Hepatocyte (in vitro differentiated cells): ENCODE measurements around the gene SRP14.

Experiments used
- EZH2 ChIP-seq: fragments of 200-600 bp; sonication (generic); IDR thresholded peaks from 2 replicates; pipeline ENCODE4 v1.6.1; 2016; ENCODE audit warnings: antibody characterized with exemption, mild to moderate bottlenecking, borderline replicate concordance
- EZH2phosphoT487 ChIP-seq: fragments of 200-600 bp; sonication (generic); IDR thresholded peaks from one replicate; pipeline ENCODE4 v1.6.1; 2018; ENCODE audit warnings: antibody characterized with exemption, mild to moderate bottlenecking, low read depth, moderate library complexity; ENCODE audit not compliant: unreplicated experiment, severe bottlenecking
- TF ChIP-seq, protein P1 (sequence below): fragments of 200-600 bp; sonication (generic); IDR thresholded peaks from 2 replicates; pipeline ENCODE4 v1.5.1; 2016; ENCODE audit warnings: antibody characterized with exemption, mild to moderate bottlenecking; ENCODE audit not compliant: poor library complexity

DNA sequence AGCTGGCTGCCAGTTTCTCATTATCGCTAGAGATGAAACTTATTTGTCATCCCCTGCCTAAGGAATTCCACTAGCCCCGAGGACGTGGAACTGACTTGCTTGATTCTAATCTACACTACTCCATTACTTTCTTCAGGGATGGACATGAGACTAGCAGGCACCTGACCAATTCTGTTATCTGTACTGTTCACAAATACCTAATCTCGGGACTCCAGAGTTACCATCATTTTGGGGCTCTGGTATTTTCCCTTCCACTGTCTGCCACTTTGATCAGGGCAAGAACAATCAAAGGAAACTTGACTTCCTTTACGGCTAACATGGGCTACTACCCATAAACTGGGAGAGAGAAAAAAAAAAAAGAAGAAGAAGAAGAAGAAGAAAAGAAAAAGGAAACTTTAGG is 41.9 kb upstream of the SRP14 start:
- TF ChIP-seq, protein P1, sequence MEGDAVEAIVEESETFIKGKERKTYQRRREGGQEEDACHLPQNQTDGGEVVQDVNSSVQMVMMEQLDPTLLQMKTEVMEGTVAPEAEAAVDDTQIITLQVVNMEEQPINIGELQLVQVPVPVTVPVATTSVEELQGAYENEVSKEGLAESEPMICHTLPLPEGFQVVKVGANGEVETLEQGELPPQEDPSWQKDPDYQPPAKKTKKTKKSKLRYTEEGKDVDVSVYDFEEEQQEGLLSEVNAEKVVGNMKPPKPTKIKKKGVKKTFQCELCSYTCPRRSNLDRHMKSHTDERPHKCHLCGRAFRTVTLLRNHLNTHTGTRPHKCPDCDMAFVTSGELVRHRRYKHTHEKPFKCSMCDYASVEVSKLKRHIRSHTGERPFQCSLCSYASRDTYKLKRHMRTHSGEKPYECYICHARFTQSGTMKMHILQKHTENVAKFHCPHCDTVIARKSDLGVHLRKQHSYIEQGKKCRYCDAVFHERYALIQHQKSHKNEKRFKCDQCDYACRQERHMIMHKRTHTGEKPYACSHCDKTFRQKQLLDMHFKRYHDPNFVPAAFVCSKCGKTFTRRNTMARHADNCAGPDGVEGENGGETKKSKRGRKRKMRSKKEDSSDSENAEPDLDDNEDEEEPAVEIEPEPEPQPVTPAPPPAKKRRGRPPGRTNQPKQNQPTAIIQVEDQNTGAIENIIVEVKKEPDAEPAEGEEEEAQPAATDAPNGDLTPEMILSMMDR = no peak
- TF ChIP-seq EZH2 (no peak), EZH2phosphoT487 (no peak)
